Lung (tissue), 12 donors: ENCODE data around the gene ABCA4. TPM values are rescaled to one million over a fixed set of nuclear protein-coding genes. Genes with fewer than 3 reads are reported as not detected.

ENCODE experiments used
- ATAC-seq: fragments of 200-7000 bp; cut with Tn5 transposase; one replicate; pipeline ENCODE4 v1.9.1; 2020; ENCODE audit warnings: moderate number of reproducible peaks; ENCODE audit not compliant: insufficient read depth, low FRiP score
- DNase-seq, 3 donors: peaks; one replicate each; pipeline ENCODE4 v3.0.0-alpha.2; 2013 to 2017
- H3K27ac ChIP-seq, 2 donors: one replicate each; pipeline ENCODE4 v1.5.1; 2013; ENCODE audit warnings: mild to moderate bottlenecking in 2 of 2, moderate library complexity in 2 of 2, control low read depth in 1 of 2, inconsistent platforms in 1 of 2, low read depth in 1 of 2, low read length in 1 of 2
- H3K27me3 ChIP-seq, 3 donors: one replicate each; pipeline ENCODE4 v1.5.1; 2013; ENCODE audit warnings: low read length in 2 of 3; ENCODE audit not compliant: control insufficient read depth in 3 of 3, insufficient read depth in 3 of 3
- H3K36me3 ChIP-seq, 4 donors: one replicate each; pipeline ENCODE4 v1.5.1; 2013; ENCODE audit warnings: low read length in 4 of 4, mild to moderate bottlenecking in 1 of 4, moderate library complexity in 1 of 4; ENCODE audit not compliant: control insufficient read depth in 4 of 4, insufficient read depth in 4 of 4
- H3K4me1 ChIP-seq, 5 donors: one replicate each; pipeline ENCODE4 v1.5.1; 2013; ENCODE audit warnings: low read length in 5 of 5, mild to moderate bottlenecking in 2 of 5, moderate library complexity in 1 of 5; ENCODE audit not compliant: control insufficient read depth in 5 of 5, insufficient read depth in 5 of 5
- H3K4me3 ChIP-seq: one replicate; pipeline ENCODE4 v1.5.1; 2013; ENCODE audit warnings: mild to moderate bottlenecking, control low read depth, moderate library complexity
- H3K9ac ChIP-seq, 2 donors: one replicate each; pipeline ENCODE4 v1.5.1; 2013; ENCODE audit warnings: low read length in 2 of 2, control low read depth in 1 of 2; ENCODE audit not compliant: insufficient read depth in 1 of 2
- H3K9me3 ChIP-seq, 4 donors: one replicate each; pipeline ENCODE4 v1.5.1; 2013; ENCODE audit warnings: low read length in 3 of 4, mild to moderate bottlenecking in 1 of 4, moderate library complexity in 1 of 4; ENCODE audit not compliant: control insufficient read depth in 4 of 4, insufficient read depth in 3 of 4
- WGBS, 2 donors: extraction: QIAGEN DNeasy Blood & Tissue Kit; methylation state at CpG; one replicate each; pipeline ENCODE4 v1.1.7; 2013; 5-methylcytosine and 5-hydroxymethylcytosine counted together
- polyA plus RNA-seq, 2 donors: library from polyadenylated mRNA; stranded (reverse); fragments of 200-250 nt; gene quantifications; one replicate each; pipeline ENCODE4 v1.2.1, GENCODE V29; 2013
- total RNA-seq, 2 donors: library from RNA; depleted of rRNA in 1 of 2; stranded (reverse); fragments of >200 nt in 1 of 2; gene quantifications; one replicate each; pipeline ENCODE4 v1.2.1, GENCODE V29; 2014 to 2021
- TF ChIP-seq, protein P1 (sequence below): IDR thresholded peaks from 2 replicates; pipeline ENCODE4 v1.5.1; 2012; ENCODE audit warnings: mild to moderate bottlenecking; ENCODE audit errors: control extremely low read depth, extremely low read depth
- donor health status: control.
- donor health status: control.
- donor health status: Bipolar disorder and iron deficiency.
- donor health status: healthy.
- donor health status: DM: yes; HTN: yes; CAD: no.

ABCA4 gene
- total and polyA plus RNA-seq, 4 donors: 0.21 to 1.0 (median 0.67) TPM

DNA sequence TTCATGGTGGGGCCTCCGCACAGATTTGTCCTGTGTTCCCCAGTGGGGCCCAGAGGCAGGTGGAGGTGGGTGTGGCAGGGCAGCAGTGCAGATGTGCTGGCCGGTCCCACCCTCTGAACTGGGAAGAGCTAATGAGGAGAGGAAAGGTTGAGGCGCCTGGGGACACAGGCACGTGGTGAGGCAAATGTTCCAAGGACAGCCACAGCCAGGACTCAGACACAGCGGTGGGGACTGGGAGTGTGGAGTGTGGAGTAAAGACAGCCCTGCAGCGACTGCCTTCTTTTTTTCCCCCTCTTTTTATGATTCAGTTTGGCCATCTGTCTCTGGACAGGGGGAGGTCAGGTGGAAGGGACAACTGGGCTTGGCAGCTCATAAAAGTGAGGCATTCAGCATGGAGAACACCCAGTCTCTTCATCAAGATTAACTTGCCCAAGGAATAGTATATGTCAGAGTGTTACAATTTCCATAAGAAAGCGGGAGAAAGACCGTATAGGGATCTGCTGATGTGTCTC is 107.5 kb downstream of the ABCA4 start:
- Histone ChIP-seq H3K4me1 (peaks cover 0 to 6% (median 0%) of the 10 kb centered on the region in 5 donors), H3K27ac (no peak overlapping the region), H3K4me3 (no peak overlapping the region), H3K27me3 (no peaks in the 10 kb centered on the region), H3K9me3 (no peaks in the 10 kb centered on the region), H3K36me3 (no peaks in the 10 kb centered on the region), H3K9ac (no peak overlapping the region)
- WGBS, 2 donors: 92 to 94% methylated on average over 8 of the region's 8 CpGs
- DNase-seq (no peak), ATAC-seq (no peak)
- TF ChIP-seq, protein P1, sequence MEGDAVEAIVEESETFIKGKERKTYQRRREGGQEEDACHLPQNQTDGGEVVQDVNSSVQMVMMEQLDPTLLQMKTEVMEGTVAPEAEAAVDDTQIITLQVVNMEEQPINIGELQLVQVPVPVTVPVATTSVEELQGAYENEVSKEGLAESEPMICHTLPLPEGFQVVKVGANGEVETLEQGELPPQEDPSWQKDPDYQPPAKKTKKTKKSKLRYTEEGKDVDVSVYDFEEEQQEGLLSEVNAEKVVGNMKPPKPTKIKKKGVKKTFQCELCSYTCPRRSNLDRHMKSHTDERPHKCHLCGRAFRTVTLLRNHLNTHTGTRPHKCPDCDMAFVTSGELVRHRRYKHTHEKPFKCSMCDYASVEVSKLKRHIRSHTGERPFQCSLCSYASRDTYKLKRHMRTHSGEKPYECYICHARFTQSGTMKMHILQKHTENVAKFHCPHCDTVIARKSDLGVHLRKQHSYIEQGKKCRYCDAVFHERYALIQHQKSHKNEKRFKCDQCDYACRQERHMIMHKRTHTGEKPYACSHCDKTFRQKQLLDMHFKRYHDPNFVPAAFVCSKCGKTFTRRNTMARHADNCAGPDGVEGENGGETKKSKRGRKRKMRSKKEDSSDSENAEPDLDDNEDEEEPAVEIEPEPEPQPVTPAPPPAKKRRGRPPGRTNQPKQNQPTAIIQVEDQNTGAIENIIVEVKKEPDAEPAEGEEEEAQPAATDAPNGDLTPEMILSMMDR: no peak

DNA sequence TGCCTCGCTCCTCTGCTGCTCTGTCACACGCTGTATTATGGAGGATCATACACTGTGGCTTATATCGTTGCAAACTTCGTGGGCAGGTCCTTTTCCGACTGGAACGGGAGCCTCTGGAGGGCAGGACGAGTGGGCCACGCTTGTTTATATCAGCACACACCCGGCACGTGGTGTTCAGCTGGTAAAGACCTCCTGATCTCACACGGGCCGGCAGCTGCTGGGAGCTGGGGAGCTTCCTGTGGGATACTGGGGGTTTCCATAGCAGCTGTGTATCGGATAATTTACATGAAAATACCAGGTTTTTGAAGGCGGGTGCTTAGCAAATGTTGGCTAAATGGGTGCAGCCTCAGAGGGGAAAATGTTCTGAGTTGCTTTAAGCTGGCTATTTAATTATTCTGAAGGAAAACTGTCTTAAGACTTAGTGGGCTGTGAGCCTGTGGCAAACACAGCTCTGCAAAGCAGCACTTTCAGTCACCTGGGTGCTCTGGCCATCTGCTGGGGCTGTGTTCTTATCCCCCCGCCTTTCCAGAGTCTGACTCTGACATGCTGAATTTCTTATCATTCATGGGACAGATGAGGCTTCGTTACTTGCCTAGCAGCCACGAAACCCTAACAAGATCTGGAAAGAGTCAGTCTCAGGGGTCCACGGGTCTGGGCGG is 108.1 kb downstream of the ABCA4 start:
- WGBS, 2 donors: 67 to 75% methylated on average over 19 of the region's 19 CpGs
- no peak overlapping the region for H3K4me3 ChIP-seq
- DNase-seq (peak in 1 of 3 donors; percentile 51), ATAC-seq (no peak)
- no peak overlapping the region for H3K27ac ChIP-seq
- H3K9me3 ChIP-seq: no peaks in the 10 kb centered on the region
- no peaks in the 10 kb centered on the region for H3K27me3 ChIP-seq
- H3K36me3 ChIP-seq: no peaks in the 10 kb centered on the region
- peaks cover 0 to 6% (median 0%) of the 10 kb centered on the region in 5 donors for H3K4me1 ChIP-seq
- TF ChIP-seq, protein P1: no peak
- no peak overlapping the region for H3K9ac ChIP-seq

DNA sequence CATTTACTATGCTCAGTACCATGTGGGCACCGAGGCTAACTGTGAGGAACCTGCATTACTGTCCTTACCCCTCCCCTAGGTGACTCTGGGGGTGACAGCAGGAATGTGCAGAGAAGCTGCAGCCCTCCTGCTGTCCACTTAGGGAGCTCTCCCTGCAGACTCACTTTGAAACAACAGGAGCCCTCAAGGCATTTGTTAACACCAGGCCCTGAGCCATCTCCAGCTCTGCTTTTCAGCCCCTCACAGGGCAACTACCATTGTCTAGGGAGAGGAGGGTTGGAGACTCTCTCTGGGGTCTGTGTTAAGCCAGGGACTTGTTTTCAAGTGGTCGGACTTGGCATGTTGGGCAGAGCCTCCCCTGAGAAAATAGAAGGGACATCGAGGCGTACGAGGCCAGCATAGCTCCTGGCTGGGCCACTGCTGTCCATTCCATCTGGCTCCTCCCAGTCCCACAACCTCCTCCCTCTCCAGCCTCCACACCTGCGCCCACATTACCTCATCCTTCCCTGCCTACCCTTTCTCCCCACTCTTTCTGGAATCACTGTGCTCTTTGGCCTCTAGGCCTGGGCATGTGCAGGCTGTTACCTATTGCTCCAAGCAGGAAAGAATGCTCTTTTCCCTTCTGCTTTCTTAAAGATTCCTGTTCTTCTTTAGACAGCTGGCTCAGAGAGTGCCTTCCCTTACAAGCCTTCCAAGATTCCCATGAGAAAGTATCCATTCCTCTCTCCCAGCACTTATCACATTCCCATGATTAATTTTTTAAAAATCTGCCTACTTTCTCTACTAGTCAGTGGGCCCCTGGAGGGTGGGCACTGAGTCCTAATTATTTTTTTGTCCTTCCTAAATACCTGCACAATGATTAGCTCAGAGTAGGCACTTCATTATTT is 109.0 kb downstream of the ABCA4 start:
- DNase-seq: no peak
- WGBS, 2 donors: 94 to 97% methylated on average over 6 of the region's 6 CpGs
- TF ChIP-seq, protein P1: no peak

More for the DNA sequence above, 109.0 kb downstream of the ABCA4 start:
- no peaks in the 10 kb centered on the region for H3K27me3 ChIP-seq
- no peak overlapping the region for H3K9ac ChIP-seq
- H3K4me1 ChIP-seq: peaks cover 0 to 3% (median 0%) of the 10 kb centered on the region in 5 donors
- no peak overlapping the region for H3K27ac ChIP-seq
- no peaks in the 10 kb centered on the region for H3K36me3 ChIP-seq
- ATAC-seq: no peak
- H3K4me3 ChIP-seq: no peak overlapping the region
- no peaks in the 10 kb centered on the region for H3K9me3 ChIP-seq
